CD4-positive, alpha-beta T cell treated with Interleukin-4 for 4 hours (primary cell): ENCODE measurements around the gene KANK3.
A peak's percentile ranks its signal among the peaks of the same experiment; 100 is the strongest.
"Not testable (repeated sequence)": the region's sequence is repeated elsewhere in the genome, so short reads cannot be mapped to it uniquely, and the experiment has no call there.

ENCODE experiments used
- DNase-seq: peaks from one replicate; pipeline ENCODE4 v3.0.0-alpha.2; 2020

KANK3 gene

DNA sequence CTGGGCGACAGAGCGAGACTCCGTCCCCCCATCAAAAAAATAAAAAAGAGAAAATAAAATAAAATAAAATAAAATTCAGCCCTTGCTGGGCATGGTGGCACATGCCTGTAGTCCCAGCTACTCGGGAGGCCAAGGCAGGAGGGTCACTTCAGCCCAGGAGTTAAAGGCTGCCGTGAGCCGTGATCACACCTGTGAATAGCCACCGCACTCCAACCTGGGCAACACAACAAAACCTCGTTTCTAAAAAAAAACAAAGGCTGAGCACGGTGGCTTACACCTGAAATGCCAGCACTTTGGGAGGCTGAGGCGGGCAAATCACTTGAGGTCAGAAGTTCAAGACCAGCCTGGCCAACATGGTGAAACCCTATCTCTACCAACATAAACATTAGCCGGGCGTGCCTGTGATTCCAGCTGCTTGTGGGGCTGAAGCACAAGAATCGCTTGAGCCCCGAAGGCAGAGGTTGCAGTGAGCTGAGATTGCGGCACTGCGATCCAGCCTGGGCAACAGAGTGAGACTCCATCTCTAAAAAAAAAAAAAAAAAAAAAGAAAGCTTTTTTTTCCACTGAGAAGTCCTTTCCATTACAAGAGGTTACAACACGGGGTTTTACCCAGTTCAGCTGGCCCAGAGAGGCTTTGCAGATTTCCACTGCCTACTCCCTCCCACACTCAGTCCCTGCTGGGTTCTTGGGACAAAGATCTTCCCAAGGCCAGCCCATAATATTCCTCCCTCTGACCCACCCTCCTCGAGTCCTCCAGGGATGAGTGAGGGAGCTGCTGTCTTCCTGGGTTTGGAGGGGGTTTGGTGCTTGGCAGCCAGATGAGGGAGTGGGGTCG, 27.3 kb upstream of the KANK3 start:
- DNase-seq: no peak

DNA sequence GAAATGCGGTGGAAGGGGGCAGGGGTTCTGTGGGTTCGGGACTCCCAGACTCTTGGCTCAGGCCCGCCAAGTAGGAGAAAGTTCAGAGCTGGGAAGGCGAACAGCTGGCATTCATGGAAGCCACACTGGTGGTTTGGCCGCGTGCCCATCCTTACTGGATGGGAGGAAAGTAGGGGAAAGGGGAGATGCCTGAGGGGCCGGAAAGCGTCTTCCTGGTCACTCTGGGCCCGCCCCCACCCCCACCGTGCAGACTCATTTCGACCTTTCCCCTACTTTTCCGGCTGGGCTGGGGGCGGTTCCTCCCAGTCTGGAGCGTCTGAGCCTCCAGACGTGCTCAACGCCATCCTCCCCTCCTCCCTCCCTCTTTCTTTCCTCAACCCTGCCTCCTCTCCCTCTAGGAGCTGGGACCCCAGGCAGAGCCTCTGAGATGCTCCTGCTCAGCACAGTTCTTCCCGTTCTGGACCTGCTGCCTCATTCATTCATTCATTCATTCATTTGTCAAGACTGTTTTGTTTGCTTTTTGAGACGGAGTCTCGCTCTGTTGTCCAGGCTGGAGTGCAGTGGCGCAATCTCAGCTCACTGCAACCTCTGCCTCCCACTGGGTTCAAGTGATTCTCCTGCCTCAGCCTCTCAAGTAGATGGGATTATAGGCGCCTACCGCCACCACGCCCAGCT, 24.4 kb upstream of the KANK3 start:
- no peak for DNase-seq

DNA sequence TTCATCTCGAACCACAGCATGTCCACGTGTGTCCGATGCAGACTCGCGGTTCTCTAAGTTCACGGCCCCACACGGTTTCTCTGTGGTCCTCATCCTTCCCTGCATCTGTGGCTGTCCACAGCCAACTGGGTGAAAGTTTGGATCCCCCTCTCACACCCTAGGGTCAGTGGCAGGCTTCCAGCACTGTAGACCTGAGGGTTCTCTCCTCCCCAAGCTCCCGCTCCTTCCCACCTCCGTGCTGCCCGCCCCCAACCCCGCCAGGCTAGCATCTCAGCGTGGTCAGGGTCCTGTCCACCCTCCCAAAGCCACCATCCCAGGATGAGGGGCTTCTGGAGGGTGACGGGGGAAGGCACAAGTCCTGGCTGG, 23.9 kb upstream of the KANK3 start:
- DNase-seq: no peak

DNA sequence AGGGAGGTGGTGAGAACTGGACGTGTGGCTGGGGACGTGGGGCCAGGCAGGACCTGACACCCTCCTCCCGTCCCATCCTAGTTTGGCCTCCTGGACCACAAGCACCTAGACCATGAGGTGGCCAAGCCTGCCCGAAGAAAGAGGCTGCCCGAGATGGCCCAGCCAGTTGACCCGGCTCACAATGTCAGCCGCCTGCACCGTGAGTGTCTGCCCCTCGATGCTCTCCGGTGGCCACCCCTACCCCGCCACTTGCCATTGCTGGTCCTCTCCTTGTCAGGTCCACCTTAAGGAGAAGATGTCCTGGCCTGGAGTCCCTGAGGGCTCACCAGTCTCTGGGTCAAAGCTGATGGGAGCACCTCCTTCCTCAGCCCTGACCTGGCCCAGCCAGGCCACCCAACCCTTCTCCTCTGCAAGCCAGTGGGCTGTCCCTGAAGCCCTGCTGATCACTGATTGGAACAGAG, 23.1 kb upstream of the KANK3 start:
- DNase-seq: no peak

DNA sequence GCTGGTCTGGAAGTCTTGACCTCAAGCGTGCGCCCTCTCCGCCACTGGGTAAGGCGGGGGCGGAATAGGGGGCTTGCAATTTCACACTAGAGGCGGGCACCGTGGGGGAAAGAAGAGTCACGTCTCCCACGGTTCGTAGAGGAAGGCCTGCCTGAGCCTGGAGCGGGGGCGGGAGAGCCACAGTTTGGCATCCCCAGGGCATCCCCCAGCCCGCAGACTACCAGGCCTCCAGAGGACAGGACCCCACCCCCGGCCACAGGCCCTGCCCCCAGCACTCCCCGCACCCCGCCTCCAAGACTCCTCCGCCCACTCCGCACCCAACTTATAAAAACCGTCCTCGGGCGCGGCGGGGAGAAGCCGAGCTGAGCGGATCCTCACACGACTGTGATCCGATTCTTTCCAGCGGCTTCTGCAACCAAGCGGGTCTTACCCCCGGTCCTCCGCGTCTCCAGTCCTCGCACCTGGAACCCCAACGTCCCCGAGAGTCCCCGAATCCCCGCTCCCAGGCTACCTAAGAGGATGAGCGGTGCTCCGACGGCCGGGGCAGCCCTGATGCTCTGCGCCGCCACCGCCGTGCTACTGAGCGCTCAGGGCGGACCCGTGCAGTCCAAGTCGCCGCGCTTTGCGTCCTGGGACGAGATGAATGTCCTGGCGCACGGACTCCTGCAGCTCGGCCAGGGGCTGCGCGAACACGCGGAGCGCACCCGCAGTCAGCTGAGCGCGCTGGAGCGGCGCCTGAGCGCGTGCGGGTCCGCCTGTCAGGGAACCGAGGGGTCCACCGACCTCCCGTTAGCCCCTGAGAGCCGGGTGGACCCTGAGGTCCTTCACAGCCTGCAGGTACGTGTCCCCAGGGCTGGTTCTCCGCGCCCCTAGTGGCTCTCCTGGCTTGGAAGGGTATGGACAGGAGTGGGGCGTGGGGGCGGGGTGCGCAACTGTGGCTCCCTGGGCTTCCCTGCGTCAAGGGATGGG, 21.0 kb upstream of the KANK3 start, which contains the start of gene ANGPTL4:
Gene ANGPTL4, plus strand, starts transcription at position 353 of the 969 bp plus-strand sequence. Its CDS starts 167 bp downstream, at position 520.
- peak; percentile 9 for DNase-seq

DNA sequence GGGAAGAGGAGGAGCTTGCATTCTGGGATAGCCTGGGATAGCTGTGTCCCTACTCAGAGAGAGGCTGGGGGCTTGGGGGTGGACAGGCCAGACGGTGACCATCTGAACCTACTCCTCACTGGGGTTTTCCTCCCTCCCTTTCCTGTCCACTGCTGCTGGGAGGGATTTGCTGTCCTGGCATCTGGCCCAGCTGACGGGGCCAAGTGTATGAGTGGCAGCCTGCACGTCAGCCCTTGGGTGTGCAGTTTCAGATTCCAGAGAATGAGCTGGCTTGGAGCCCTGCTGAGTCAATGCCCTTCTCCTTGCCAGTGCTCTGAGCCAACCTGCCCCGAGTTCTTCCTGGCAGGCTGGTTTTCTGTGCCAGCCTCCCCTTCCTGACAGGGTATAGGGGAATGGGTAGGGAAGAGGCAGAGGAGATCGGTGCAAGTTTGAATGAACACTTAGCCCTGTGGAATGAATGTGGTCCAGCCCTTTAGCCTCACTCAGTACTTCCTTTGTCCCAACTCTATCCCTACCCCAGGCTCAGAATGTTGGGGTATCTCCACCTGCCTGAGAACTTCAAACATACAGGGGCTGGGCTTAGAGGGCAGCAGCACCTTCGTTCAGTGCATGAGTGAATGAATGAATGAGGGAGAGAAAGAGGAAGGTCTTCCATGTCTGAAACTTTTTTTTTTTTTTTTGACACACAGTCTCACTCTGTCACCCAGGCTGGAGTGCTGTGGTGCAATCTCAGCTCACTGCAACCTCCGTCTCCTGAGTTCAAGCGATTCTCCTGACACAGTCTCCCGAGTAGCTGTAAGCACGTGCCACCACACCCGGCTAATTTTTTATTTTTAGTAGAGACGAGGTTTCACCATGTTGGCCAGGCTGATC, 19.1 kb upstream of the KANK3 start:
- DNase-seq: no peak

DNA sequence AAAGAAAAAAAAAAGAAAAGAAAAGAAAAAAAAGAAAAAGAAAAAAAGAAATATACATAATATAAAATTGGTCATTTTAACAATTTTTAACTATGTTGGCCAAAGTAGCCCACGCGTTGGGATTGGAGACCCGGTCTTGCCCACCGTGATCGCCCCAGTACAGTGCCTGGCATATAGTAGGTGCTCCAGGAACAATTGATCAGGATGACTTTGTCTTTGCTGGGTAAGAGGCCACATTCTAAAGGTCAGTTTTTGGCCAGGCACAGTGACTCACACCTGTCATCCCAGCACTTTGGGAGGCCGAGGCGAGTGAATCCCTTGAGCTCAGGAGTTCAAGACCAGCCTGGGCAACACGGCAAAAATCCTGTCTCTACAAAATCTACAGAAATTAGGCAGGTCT, 17.1 kb upstream of the KANK3 start:
- DNase-seq: no peak

DNA sequence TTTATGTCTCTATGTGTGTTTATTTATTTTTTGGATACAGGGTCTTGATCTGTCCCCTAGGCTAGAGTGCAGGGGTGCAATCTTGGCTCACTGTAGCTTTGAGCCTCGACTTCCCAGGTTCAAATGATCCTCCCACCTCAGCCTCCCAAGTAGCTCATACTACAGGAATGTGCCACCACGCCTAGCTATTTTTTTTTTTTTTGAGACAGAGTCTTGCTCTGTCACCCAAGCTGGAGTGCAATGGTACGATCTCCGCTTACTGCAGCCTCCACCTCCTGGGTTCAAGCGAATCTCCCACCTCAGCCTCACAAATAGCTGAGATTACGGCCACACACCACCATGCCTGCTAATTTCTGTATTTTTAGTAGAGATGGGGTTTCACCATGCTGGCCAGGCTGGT, 15.9 kb upstream of the KANK3 start:
- DNase-seq: no peak

DNA sequence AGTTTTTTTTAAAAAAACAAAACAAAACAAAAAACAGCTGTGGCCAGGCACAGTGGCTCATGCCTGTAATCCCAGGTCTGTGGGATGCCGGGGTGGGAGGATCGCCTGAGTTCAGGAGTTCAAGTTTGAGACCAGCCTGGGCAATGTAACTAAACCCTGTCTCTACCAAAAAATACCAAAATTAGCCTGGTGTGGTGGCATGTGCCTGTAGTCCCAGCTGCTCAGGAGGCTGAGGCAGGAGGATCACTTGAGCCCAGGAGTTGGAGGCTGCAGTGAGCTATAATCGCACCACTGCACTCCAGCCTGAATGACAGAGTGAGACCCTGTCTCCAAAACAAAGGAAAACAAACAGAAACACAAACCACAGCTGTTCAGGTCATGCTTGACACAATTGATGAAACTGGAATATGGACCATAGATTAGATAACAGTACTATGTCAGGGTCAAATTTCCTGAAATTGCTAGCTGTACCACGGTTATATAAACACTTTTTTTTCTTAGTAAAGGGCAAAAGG, 14.0 kb upstream of the KANK3 start:
- DNase-seq: no peak

DNA sequence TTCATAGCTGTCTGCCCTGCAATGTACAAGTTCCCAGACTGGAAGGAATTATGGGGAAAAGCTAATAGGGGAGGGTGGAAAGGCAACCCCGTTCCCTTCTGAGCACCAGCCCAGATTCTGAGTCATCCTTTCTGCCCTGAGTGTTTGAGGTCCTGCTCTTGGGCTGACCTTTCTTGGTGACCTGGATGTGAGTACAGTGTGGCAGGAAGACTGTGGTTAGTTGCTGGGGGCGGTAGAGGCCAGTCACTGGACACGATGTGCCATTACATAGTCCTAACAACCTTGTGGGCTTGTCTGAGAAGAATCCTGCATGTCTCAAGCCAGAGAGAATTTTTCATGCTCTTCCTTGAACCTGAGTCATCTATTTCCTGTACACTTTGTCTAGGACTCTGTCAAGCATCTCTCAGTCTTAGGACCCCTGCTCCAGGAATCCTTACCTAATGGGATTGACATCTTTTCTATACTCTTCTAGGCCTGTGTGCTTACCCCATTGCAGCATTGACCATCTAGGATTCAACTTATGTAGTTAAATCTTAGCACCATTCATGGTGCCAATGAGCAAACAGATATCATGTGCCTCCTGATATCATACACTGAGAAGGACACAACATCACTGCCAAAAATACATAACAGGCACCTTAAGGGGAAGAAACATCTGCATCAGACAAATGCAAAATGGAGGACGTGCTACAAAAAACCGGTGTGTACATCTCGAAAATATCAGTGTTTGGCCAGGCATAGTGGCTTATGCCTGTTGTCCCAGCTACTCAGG, 12.8 kb upstream of the KANK3 start:
- DNase-seq: no peak

DNA sequence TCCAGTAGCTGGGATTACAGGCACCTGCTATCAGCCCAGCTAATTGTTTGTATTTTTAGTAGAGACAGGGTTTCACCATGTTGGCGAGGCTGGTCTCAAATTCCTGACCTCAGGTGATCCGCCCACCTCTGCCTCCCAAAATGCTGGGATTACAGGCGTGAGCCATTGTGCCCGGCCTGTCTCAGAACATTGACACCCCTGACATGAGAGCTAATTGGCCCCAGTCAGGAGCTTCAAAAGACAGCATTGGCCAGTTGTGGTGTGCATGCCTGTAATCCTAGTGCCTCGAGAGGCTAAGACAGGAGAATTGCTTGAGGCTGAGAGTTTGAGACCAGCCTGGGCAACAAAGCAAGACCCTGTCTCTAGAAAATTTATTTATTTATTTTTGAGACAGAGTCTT, 9.8 kb upstream of the KANK3 start:
- not testable (repeated sequence) for DNase-seq

DNA sequence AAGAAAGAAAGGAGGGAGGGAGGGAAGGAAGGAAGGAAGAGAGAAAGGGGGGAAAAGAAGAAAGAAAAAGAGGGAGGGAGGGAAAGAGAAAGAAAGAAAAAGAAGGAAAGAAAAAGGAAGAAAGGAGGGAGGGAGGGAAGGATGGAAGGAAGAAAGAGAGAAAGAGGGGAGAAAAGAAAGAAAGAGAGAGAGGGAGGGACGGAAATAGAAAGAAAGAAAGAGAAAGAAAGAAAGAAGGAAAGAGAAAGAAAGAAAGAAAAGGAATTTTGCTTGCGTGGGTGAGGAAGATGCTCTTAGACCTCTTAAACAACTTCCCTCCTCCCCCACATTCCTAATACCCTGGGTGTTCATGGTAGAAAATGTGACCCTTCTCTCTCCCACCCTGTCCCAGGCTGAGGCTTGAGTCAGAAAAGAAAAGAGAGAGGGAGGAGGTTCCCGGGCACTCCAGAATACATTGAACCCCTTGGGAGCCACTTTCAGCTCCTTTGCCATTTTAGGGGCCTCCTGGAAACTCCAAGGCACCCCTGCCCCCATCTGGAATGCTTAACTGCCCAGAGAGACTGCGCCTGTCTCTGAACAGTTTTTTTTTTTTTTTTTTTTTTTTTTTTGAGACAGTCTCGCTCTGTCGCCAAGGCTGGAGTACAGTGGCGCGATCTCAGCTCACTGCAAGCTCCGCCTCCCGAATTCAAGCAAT, 9.2 kb upstream of the KANK3 start:
- DNase-seq: no peak

DNA sequence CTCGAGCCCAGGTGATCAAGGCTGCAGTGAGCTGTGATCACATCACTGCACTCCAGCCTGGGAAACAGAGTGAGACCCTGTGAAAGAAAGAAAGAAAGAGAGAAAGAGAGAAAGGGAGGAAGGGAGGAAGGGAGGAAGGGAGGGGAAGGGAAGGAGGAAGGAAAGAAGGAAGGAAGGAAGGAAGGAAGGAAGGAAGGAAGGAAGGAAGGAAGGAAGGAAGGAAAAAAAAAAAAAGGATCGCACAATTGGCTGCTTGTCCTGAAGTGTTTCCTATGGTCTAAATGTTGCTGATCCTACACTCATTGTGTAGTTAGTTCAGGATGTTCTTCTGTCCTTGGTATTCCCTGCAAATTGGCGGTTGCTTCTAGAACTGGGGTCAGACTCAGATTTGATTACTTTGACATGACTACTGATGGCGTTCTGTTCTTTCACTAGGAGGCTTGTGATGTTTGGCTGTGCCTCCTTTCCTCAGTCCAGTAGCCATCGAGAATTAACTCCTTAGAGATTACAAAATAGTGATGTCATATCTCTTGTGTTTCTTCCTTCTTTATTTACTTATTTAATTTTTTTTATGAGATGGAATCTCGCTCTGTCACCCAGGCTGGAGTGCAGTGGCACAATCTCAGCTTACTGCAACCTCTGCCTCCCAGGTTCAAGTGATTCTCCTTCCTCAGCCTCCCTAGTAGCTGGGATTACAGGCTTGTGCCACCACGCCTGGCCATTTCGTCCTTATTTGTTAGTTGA, 6.7 kb upstream of the KANK3 start:
- DNase-seq: not testable (repeated sequence)

DNA sequence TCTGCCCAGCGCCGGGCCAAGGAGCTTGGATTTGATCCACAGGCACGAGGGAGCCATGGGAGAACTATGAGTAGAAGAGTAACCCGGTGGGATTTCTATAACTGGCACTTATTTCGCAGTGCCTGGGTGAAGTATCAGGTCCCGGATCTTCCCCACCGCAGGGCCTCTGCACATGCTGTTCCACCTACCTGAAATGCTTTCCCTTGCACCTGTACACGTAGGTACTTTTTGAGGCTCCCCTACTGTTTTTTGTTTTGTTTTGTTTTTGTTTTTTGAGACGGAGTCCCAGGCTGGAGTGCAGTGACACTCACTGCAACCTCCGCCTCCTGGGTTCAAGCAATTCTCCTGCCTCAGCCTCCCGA, 402 bp upstream of the KANK3 start:
- DNase-seq: no peak

DNA sequence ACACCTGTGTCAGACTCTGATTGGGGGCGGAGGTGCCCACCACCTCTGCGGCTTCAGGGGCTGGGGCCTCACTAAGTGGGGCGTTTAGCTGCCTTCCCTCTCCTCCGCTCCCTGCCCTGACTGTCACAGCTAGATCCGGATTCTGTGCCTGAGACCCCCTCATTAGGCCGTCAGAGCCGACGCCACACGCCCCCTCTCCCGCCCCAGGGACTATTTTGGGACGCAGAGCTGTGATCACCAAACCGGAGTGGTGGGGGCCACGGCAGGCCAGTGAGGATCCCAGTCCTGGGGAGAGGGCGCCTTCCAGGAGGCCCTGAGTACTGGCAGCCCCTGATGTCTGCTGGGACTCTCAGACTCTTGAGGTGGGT, 762 bp downstream of the KANK3 start:
- no peak for DNase-seq

DNA sequence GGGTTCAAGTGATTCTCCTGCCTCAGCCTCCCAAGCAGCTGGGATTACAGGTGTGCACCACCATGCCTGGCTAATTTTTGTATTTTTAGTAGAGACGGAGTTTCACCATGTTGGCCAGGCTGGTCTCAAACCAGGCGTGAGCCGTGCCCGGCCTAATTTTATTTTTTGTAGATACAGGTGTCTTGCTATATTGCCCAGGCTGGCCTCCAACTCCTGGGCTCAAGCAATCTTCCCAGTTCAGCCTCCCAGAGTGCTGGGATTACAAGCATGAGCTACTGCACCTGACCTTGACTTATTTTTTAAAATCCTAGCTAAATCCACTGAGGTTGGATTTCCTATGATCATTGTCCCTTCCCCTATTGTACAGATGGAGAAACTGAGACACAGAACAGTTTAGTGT, 1.6 kb downstream of the KANK3 start:
- DNase-seq: not testable (repeated sequence)

DNA sequence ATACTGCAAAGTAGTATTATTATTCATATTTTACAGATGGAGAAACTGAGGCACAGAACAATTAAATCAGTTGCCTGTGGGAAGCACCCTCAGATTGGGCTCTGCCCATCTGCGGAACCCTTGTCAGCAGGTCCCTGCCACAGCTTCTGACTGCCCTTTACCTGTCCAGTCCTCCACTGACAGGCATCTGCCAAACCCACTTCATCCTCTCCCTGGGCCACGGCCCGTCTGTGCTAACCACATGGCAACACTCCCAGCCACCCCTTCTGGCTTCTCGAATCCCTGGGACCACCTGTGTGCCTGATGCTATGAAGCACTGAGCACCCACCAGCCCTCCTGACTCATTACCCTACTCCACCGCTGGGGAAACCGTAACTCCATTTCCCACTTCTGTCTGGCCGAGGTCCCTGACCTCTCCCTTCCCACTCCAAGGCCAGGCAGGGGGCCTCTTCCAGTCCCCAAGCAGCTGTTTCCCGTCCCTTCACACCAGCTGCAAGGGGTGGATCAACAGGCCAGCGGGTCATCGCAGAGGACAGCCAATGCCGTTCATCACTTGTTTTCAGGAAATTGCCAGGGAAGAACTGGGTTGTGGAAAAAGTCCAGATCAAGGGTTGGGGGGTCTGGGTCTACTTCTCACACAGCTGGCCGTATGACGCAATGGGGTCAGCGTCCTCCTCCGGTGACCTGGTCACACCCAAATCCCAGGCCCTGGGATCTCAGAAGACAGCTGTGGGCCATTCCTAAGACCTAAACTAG, 2.5 kb downstream of the KANK3 start:
- no peak for DNase-seq

DNA sequence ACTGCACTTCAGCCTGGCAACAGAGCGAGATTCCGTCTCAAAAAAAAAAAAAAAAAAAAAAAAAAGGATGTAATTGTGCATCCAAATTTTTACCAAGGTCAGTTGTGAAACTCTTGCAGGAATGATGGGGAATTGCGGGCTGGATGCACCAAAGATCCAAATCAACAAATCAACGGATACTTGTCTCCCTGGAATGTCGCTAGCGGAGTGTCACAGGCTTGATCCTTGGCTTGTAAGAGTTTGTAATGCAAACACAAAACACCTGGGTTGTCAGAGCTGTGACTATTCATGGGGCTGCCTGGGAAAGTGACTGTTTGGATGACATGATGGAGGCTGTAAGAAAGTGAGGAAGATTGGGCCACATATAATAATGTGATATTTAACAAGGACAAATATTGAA, 4.2 kb downstream of the KANK3 start:
- no peak for DNase-seq

DNA sequence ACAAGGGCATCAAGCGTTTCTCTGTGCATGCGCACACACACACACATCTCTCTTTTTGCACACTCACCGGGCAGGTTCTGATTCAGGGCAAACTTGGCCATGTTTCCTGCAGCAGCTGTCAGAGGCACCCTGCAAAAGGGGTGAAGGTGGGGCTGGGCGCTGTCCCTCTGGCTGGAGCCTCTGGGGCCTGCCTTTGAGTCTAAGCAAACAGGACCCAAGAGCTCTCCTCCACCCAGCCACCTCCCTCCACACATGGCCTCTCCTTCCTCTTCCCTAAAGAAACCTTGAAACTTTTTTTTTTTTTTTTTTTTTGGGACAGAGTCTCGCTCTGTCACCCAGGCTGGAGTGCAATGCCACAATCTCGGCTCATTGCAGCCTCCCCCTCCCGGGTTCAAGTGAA, 5.3 kb downstream of the KANK3 start:
- no peak for DNase-seq
